Activated CD8-positive, alpha-beta T cell treated with anti-CD3 and anti-CD28 coated beads for 36 hours (primary cell): ENCODE data around the gene CDKN1B. TPM values are rescaled to one million over a fixed set of nuclear protein-coding genes. Genes with fewer than 3 reads are reported as not detected.

Experiments
- ATAC-seq: fragments of 200-7000 bp; cut with Tn5 transposase; one replicate; pipeline ENCODE4 v1.10.0; 2021; ENCODE audit warnings: mild to moderate bottlenecking, moderate library complexity
- CTCF ChIA-PET: fragments of 350-600 bp; sonication (Branson Sonifier 250); formaldehyde crosslinking; loops from one replicate; lab custom pipeline; 2021; ENCODE audit warnings: antibody characterized with exemption; lab: Charles Lee
- POLR2A ChIA-PET: fragments of 350-600 bp; sonication (Branson Sonifier 250); formaldehyde crosslinking; loops from one replicate; lab custom pipeline; 2021; ENCODE audit warnings: antibody characterized with exemption; lab: Charles Lee
- DNase-seq: peaks from one replicate; pipeline ENCODE4 v3.0.0-alpha.2; 2020
- H3K27ac Mint-ChIP-seq: one replicate; pipeline ENCODE4 v1.8.0; 2021; ENCODE audit warnings: mild to moderate bottlenecking, mixed read lengths
- H3K27me3 Mint-ChIP-seq: one replicate; pipeline ENCODE4 v1.8.0; 2021; ENCODE audit warnings: mixed read lengths
- H3K36me3 Mint-ChIP-seq: one replicate; pipeline ENCODE4 v1.8.0; 2021; ENCODE audit warnings: low read depth, mixed read lengths
- H3K4me1 Mint-ChIP-seq: one replicate; pipeline ENCODE4 v1.8.0; 2021; ENCODE audit warnings: low read depth, mixed read lengths
- H3K4me3 Mint-ChIP-seq: one replicate; pipeline ENCODE4 v1.8.0; 2021; ENCODE audit warnings: mild to moderate bottlenecking, moderate library complexity, mixed read lengths
- H3K9me3 Mint-ChIP-seq: one replicate; pipeline ENCODE4 v1.8.0; 2021; ENCODE audit warnings: mixed read lengths
- intact Hi-C: fragments of 100-400 bp; cut with micrococcal nuclease; formaldehyde crosslinking; loops from one replicate; pipeline ENCODE4 v1.10.0; 2022
- total RNA-seq, 2 experiments: library from RNA; stranded (reverse); gene quantifications; one replicate each; pipeline ENCODE4 v1.2.3, GENCODE V29; 2021
- TF ChIP-seq, protein P1 (sequence below): fragments of 200-600 bp; IDR thresholded peaks from one replicate; pipeline ENCODE4 v1.8.0; 2022; ENCODE audit warnings: antibody characterized with exemption, mild to moderate bottlenecking

CDKN1B gene
- total RNA-seq, 2 experiments from 2014 or later, result 39.9 to 40.8 TPM

DNA sequence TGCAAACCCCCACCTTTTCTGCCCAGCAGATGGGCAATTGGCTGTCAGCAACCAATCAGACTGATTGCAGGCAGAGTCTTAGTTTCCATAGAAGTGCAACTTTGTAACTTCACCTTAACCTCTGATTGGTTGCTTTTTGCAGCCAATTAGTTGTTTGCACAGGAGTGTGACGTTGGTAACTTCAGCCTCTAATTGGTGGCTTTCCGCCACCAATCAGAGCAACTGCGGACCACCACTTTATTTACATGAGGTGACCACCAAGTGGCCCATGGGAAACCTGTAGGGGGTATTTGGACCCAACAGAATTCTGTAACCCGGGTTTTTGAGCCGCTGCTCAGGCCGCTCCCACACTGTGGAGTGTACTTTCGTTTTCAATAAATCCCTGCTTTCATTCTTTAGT is 32.3 kb downstream of the CDKN1B start:
- no peaks in the 10 kb centered on the region for H3K4me1 Mint-ChIP-seq
- H3K4me3 Mint-ChIP-seq, result no peak overlapping the region
- H3K9me3 Mint-ChIP-seq, result no peaks in the 10 kb centered on the region
- TF ChIP-seq, protein P1, sequence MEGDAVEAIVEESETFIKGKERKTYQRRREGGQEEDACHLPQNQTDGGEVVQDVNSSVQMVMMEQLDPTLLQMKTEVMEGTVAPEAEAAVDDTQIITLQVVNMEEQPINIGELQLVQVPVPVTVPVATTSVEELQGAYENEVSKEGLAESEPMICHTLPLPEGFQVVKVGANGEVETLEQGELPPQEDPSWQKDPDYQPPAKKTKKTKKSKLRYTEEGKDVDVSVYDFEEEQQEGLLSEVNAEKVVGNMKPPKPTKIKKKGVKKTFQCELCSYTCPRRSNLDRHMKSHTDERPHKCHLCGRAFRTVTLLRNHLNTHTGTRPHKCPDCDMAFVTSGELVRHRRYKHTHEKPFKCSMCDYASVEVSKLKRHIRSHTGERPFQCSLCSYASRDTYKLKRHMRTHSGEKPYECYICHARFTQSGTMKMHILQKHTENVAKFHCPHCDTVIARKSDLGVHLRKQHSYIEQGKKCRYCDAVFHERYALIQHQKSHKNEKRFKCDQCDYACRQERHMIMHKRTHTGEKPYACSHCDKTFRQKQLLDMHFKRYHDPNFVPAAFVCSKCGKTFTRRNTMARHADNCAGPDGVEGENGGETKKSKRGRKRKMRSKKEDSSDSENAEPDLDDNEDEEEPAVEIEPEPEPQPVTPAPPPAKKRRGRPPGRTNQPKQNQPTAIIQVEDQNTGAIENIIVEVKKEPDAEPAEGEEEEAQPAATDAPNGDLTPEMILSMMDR, result no peak
- no peaks in the 10 kb centered on the region for H3K27me3 Mint-ChIP-seq
- intact Hi-C loops, result no loop called here
- ChIA-PET CTCF (interaction anchor here (4.4 kb wide), 1 partner anchor 12 kb away, joined by 24 read pairs; no protein-coding TSS in a partner anchor), POLR2A (no interaction called here)
- no peak overlapping the region for H3K27ac Mint-ChIP-seq
- ATAC-seq, result no peak
- DNase-seq, result no peak
- H3K36me3 Mint-ChIP-seq, result no peaks in the 10 kb centered on the region

DNA sequence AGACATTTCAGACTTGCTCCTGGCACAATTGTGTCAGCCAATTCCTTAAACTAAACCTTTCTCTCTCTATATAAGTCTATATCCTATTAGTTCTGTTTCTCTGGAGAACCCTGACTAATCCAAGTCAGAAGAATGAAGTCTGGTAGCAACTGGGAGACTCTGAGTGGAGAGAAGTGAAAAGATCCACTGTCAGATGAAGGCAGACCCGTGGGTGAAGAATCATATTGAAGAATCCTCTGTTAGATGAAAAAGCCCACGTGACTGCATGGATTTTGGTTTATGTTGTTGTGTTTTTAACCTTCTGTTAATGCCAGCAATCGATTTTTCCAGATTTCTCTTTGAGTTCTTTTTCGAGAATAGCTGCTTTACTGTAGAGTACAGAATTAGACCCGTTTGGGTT is 38.8 kb downstream of the CDKN1B start:
- Mint-ChIP-seq H3K4me1 (no peaks in the 10 kb centered on the region), H3K27ac (no peak overlapping the region)
- intact Hi-C loops, result no loop called here

DNA sequence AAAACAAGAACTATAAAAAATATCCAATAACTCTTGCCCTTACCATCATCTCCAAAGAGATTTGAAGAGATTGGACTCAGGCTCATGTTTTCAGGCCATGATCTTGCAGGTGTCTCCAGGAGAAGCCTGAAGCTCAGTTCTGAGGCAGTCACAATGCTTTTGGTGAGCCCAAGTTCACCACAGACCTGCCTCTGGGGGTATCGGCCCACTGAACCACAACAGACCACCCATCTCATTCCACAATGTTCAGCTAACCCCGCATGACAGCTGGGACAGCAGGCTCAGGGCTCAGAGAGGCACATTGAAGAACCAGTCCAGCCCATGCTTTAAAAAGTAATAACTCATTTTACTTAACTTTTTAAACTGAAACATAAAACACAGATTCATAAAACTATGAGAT is 40.0 kb downstream of the CDKN1B start:
- no peak overlapping the region for H3K4me3 Mint-ChIP-seq
- H3K27ac Mint-ChIP-seq, result no peak overlapping the region
- no peak for ATAC-seq

More for the DNA sequence above, 38.8 kb downstream of the CDKN1B start:
- Mint-ChIP-seq H3K9me3 (no peaks in the 10 kb centered on the region), H3K4me3 (no peak overlapping the region), H3K36me3 (no peaks in the 10 kb centered on the region), H3K27me3 (no peaks in the 10 kb centered on the region)
- ATAC-seq (no peak), DNase-seq (no peak)
- ChIA-PET POLR2A (no interaction called here), CTCF (interaction anchor here (0.9 to 1.4 kb wide), 3 partner anchors 10 to 110 kb away, joined by 3 to 5 read pairs (median 4); no protein-coding TSS in a partner anchor)
- TF ChIP-seq, protein P1, result no peak

DNA sequence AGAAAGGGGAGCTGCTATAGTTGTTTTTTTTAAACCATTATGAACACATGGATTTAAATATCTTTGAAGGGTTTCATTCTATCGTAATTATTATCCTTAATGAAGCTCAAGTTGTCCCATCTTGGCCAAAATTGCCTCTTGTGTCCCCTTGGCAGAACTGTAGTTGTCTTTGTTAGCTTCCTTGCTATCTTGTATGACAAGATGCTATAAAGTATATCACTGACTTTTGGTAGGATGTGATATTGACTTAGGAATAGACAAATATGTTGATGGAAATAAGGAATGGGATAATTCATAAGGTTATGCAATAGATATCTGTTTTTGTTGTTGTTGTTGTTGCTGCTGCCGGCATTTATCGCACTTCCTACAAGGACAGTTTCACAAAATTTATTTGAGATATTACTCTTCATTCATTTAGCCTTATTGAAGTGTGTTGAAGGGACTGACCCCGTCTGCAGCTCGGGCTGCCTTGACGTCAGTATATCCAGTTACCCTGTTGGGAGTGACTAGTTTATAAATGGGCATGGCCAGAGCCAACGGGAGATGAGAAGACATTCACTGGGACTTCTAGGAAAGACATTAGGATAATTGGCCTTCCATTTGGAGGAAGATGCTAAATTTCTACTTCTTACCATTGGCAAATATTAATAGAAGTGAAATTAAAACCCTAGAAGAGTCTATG is 42.2 kb downstream of the CDKN1B start:
- Mint-ChIP-seq H3K4me3 (no peak overlapping the region), H3K9me3 (no peaks in the 10 kb centered on the region), H3K4me1 (no peaks in the 10 kb centered on the region), H3K27ac (no peak overlapping the region), H3K36me3 (no peaks in the 10 kb centered on the region), H3K27me3 (no peaks in the 10 kb centered on the region)
- no peak for ATAC-seq
- POLR2A ChIA-PET, result no interaction called here
- CTCF ChIA-PET, result interaction anchor here (1.0 to 1.4 kb wide), 2 partner anchors 13 to 104 kb away, joined by 3 read pairs; no protein-coding TSS in a partner anchor
- no peak for DNase-seq
- intact Hi-C loops, result no loop called here
- TF ChIP-seq, protein P1, result no peak

More for the DNA sequence above, 40.0 kb downstream of the CDKN1B start:
- Mint-ChIP-seq H3K27me3 (no peaks in the 10 kb centered on the region), H3K36me3 (no peaks in the 10 kb centered on the region), H3K9me3 (no peaks in the 10 kb centered on the region), H3K4me1 (no peaks in the 10 kb centered on the region)
- intact Hi-C loops, result no loop called here
- no peak for DNase-seq
- POLR2A ChIA-PET, result no interaction called here
- CTCF ChIA-PET, result interaction anchor here (1.4 kb wide), 2 partner anchors 11 to 20 kb away, joined by 3 to 5 read pairs; no protein-coding TSS in a partner anchor
- TF ChIP-seq, protein P1, result no peak

DNA sequence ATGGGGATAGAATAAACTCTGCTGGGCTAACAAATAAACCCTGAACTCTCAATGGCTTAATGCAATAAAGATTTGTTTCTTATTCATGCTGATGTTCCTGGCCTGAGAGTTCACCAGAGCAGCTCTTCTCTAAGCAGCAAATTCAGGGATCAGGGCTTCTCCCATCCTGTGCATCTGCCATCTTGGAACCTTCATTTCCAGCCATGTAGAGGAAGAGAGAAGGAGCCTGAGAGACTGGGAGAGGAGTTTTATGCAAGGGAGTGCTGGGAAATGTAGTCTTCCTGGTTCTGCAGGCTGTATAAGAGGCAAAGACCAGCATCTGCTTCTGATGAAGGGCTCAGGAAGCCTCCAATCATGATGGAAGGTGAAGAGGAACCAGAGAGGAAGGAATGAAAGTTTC is 47.7 kb downstream of the CDKN1B start:
- CTCF ChIA-PET, result no interaction called here
- Mint-ChIP-seq H3K36me3 (peaks cover 9% of the 10 kb centered on the region), H3K9me3 (peaks cover 2% of the 10 kb centered on the region), H3K4me3 (no peak overlapping the region), H3K27me3 (no peaks in the 10 kb centered on the region), H3K4me1 (no peaks in the 10 kb centered on the region), H3K27ac (no peak overlapping the region)
- ATAC-seq, result no peak
- POLR2A ChIA-PET, result no interaction called here
- TF ChIP-seq, protein P1, result no peak
- no peak for DNase-seq
- intact Hi-C loops, result no loop called here
